Kidney capillary endothelial cell (primary cell): ENCODE data around the gene VWA5B2.
A peak's percentile ranks its signal among the peaks of the same experiment; 100 is the strongest.

Experiments used
- DNase-seq: peaks from one replicate; pipeline ENCODE4 v3.0.0-alpha.2; 2018; ENCODE audit warnings: low spot score

Gene VWA5B2

DNA sequence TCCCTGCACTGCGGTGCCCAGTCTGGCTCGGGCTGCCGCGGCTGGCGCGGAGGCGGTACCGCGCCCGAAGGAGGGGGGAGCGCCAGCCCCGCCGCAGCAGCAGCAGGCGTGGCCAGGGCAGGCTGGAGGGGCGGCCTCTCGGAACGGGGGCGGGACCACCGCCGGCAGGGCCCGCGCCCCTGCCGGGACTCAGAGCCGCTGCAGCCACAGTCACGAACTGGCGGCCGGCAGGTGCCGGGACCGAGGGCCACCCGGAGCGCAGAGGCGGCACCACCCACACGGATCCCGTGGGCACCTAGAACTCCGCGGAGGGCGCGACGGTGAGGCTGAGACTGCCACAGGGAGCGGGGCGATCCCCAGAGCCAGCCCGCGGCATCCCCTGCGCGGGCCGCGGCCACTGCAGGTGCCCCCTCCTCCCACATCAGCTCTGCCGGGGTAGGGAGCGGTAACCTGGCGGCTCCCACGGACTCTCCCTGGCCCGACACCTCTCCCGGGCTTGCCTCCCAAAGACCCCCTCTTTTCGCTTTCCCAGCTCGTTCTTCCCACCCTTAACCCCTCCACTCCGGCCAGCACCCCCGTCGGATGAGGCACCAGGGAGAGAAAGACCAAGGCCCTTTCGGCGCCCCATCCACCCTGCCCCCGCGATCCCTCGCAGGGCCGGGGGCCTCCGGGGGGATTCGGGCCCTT lies at the start of gene VWA5B2:
VWA5B2 (plus strand) TSS at position 192 of the 687 bp plus-strand sequence. CDS start 944 bp downstream, outside the sequence.
- no peak for DNase-seq

- DNase-seq, result peak; percentile 82
Observed at GRCh38 chr3:184180165-184180564, 49.2 kb upstream of the VWA5B2 start.

- no peak for DNase-seq
Observed at GRCh38 chr3:184181596-184181995, 47.8 kb upstream of the VWA5B2 start.

DNA sequence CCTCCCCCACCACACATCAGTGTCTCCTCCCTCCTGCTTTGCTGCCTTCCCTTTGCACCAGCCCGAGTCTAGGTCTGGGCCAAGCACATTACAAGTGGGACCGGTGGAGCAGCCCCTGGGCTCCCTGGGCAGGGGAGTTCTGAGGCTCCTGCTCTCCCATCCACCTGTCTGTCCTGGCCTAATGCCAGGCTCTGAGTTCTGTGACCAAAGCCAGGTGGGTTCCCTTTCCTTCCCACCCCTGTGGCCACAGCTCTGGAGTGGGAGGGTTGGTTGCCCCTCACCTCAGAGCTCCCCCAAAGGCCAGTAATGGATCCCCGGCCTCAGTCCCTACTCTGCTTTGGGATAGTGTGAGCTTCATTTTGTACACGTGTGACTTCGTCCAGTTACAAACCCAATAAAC lies 45.7 kb upstream of the VWA5B2 start:
- no peak for DNase-seq

DNA sequence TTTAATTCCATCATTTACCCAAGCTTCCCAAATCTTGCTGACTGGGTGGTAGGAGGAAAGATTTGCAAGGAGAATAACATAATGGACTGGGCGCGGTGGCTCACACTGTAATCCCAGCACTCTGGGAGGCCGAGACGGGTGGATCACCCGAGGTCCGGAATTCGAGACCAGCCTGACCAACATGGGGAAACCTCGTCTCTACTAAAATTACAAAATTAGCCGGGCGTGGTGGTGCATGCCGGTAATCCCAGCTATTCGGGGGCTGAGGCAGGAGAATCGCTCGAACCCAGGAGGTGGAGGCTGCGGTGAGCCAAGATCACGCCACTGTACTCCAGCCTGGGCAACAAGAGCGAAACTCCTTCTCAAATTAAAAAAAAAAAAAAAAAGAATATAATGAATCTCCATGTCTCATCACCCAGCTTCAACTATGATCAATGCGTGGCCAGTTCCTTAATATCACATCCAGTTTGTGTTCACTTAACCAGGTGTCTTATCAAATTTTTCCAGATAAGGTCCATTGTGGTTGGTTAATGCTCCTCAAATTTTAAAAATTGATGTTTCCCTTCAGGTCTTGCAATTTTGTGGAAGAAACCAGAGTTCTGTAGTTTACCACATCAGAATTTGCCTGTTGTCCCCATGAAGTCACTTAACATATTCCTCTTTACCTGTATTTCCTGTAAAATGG lies 44.7 kb upstream of the VWA5B2 start:
- no peak for DNase-seq

DNA sequence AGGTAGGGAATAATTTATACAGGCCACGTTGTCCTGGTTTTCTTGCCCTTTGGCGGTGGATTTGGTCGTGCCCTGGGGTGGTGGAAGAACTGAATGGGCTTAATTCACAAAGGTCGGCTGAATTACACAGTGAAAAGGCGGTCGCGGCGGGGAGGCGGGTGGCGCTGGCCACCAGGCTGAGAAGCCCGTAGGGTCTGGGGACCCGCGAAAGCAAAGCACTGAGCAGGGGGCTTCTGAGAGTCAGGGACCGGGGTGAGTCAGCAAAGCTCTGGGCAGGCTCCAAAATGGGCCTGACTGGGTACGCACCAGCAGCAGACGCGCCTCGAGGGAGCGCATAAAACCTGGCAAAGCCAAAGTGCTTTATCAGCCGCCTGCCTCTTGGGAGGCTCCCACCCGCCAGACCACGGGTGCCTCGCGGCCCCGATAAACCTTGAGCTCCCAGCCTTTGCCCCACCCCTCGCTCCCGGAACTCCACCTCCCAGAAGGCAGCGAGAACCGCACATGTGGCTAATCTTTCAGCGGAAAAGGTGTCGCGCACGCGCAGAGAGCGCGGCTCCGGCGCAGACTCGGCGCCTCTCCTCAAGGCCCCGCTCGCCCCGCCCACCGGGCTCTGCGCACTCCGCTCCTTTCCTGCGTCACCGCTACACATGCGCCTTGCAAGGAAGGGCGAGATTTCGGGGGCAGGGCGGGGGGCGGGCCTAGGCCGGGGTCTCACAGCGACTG lies 43.8 kb upstream of the VWA5B2 start:
- DNase-seq, result peak; percentile 99

DNA sequence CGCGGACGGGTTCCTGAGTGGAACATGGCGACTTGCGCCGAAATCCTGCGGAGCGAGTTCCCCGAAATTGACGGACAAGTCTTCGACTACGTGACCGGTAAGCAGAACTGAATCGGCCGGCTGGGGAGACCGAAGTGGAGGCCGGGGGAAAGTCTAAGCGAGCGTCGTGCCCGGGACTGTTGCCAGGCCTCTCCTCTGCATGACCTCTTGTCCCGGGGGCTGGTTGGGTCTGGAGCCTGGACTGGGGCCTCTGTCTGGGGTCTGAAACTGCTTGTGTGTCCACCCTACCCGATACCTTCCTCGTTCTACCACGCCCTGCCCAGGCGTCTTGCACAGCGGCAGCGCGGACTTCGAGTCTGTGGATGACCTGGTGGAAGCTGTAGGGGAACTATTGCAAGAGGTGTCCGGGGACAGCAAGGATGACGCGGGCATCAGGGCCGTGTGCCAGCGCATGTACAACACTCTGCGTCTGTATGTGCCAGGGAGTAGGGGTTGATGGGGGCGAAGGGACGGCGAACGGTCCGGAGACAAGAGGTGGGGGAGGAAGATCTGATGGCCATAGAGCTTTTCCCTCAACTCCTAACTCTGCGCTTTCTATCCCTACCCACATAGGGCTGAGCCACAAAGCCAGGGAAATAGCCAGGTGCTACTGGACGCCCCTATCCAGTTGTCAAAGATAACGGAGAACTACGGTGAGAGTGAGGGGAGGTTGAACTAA lies 43.0 kb upstream of the VWA5B2 start, which contains the start of gene ABCF3:
ABCF3 (plus strand) TSS at position 16 of the 718 bp plus-strand sequence; CDS start at position 25, 9 bp downstream.
- no peak for DNase-seq

- DNase-seq, result no peak
Observed at GRCh38 chr3:184186902-184187207, 42.5 kb upstream of the VWA5B2 start.

DNA sequence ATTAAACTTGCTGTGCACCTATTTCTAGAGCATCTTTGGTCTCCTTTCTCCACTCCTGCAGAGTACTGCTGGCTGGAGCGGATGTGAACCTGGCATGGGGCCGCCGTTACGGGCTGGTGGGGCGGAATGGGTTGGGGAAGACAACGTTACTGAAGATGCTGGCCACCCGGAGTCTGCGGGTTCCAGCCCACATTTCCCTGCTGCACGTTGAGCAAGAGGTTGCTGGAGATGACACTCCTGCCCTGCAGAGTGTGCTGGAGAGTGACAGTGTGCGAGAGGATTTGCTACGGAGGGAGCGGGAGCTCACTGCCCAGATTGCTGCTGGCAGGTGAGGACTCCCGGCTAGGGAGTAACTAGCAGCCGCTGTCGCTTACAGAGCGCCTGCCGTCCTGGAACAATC lies 41.3 kb upstream of the VWA5B2 start:
- no peak for DNase-seq

DNA sequence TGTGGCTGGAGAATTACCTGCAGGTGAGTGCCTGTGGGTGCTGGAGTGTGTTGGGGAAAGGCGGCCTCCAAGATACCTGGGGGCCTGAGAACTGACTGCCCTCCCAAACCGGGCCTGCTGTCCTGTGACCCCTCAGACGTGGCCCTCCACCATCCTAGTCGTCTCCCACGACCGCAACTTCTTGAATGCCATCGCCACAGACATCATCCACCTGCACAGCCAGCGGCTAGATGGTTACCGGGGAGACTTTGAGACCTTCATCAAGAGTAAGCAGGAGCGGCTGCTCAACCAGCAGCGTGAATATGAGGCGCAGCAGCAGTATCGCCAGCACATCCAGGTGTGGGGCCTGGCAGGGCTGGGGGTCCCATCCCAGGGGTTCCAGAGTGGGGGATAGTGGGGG lies 40.0 kb upstream of the VWA5B2 start:
- DNase-seq, result no peak

DNA sequence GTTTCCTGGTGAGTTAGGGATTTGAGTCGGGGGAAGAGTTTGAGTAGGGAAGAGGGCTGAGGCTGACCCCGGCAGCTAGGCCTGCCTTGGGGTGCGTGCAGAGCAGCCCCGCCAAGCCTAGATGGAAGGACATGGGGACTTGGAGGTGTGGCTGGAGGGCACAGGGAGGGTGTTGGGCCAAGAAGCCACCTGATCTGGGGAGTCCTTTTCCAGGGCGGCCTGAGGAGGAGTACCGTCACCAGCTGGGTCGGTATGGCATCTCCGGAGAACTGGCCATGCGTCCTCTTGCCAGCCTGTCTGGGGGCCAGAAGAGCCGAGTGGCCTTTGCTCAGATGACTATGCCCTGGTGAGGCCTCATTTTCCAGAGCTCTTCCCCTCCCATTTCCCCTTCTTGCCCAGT lies 36.5 kb upstream of the VWA5B2 start:
- no peak for DNase-seq

DNA sequence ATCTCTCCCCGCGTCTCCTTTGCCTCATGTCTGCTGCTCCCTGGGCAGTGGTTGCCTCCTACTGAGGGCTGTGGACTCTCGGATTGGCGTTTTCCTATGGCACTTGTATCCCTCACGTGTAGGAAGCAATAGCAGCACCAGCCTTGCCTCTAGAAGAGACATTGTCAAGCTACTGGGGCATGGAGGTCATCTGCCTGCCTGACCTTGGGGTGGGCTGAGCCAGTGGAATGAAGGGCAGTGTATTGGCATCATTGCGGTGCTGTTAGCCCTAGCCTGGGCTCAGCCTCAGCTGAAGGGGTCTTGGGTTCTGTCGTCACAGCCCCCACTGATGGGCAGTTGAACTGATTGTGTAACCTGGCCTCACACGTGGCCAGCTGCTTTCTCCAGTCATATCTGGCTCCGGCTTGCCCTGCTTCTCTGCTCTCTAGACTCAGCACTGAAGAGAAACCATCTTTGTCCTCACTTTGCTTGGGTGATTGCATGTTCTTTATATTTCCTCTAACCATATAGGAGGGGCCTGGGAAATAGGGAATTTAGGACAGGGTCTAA lies 35.3 kb upstream of the VWA5B2 start:
- DNase-seq, result no peak

DNA sequence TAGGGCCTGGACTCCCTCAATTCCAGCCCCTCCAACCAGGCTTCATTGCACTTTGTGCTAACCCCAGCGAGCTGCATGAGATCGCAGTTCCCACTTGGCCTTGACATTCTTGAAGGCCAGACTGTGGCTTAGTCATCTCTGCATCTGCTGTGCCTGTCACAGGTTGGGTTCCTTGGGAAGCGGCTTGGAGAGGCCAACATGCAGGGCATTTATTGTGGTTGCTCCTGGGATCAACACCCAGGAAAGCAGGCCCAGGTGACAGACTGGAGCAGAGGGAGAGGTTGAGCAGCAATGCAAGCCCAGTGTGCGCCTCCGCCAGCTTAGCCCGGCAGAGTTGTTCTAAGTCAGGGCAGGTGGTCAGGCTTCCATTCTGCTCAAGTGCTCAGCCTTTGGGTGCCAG lies 32.8 kb upstream of the VWA5B2 start:
- DNase-seq, result no peak

DNA sequence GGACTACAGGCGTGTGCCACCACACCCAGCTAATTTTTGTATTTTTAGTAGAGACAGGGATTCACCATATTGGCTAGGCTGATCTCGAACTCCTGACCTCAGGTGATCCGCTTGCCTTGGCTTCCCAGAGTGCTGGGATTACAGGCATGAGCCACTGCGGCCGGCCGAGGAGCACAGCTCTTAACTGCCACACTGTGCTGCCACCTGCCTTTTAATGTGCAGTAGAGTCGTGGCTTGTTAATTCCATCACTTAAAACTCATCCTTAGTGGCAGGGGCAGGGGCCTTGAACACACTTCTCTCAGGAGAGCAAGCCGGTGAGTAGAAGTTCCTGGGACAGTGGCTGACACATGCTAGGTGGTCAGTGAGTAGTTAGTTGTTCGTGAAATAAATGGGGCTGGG lies 30.9 kb upstream of the VWA5B2 start:
- no peak for DNase-seq

DNA sequence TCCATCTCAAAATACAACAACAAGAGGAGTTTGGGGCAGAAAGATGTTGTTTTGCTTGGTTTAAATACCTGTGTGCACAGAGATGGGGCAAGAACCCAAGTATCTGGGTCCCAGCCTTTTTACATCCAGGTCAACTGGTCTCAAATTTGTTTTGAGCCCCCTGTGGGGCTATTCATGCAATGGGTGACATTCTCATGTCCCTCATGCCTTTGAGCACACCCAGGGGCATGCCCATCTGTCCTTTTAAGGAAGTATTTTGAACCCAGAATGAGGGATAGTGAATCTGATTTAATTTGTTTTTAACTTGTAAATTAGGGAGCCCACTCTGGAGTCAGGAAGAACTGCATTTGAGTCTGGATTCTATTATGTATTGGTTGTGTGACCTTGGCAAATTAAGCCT lies 28.6 kb upstream of the VWA5B2 start:
- no peak for DNase-seq

DNA sequence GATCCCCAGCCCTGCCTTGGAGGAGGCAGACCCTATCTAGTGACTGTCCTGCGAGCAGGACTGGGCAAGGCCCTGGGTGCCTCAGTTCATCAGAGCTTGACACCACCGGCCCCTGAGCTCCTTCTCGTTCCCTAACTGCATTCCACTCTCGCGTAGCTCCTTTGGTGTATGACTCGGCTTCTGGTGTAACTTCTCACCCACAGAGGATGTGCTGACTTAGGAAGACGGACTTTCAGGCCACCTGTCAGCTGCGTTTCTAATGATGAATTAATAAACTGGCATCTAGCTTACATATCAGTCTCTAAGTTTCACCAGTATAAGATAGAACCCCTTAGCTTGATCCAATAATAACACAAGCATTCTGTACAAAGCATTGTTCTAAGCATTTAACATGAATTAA lies 25.9 kb upstream of the VWA5B2 start:
- no peak for DNase-seq

GRCh38 chr3:184209146-184209923 lies 20.1 kb upstream of the VWA5B2 start:
- no peak for DNase-seq

DNA sequence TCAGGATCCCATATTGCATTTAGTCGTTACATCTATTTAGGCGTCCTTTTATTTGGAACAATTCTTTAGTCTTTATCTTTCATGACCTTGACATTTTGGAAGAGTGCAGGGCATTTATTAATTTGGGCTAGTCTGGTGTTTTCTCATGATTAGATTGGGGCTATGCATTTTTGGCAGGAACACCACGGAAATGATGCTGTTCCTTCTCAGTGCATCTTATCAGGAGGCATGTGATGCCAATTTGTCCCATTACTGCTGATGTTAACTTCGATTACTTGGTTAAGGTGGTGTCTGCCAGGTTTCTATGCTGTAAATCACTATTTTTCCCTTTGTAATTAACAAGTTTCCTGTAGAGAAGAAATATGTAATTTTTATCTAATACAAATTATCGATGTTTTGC lies 18.1 kb upstream of the VWA5B2 start:
- DNase-seq, result no peak

DNA sequence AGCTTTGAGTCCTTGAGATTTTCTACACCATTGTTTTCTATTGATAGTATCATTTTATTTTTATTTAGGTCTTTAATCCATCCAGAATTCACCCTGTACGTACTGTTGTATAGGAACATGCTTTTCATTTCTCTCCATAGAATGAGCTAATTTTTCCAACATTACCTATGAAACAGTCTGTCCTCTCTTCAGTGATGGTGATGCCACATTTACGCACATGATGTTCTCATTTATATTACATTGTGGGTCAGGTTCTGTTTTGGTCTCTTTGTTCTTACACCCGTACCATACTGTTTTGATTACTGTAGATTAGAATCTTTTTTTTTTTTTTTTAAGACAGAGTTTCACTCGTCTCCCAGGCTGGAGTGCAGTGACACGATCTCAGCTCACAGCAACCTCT lies 17.7 kb upstream of the VWA5B2 start:
- no peak for DNase-seq

GRCh38 chr3:184218814-184219213 lies 10.6 kb upstream of the VWA5B2 start:
- no peak for DNase-seq

DNA sequence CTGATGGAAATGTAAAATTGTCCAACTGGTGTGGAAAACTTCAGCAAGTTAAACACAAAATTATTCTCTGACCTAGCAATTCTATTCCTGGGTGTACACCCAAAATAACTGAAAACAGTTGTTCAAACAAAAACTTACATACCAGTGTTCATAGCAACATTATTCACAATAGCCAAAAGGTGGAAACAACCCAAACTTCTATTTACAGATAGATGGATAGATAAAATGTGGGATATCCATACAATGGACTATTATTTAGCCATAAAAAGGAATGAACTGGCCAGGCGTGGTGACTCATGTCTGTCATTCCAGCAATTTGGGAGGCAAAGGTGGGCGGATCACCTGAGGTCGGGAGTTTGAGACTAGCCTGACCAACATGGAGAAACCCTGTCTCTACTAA lies 6.9 kb upstream of the VWA5B2 start:
- DNase-seq, result no peak

DNA sequence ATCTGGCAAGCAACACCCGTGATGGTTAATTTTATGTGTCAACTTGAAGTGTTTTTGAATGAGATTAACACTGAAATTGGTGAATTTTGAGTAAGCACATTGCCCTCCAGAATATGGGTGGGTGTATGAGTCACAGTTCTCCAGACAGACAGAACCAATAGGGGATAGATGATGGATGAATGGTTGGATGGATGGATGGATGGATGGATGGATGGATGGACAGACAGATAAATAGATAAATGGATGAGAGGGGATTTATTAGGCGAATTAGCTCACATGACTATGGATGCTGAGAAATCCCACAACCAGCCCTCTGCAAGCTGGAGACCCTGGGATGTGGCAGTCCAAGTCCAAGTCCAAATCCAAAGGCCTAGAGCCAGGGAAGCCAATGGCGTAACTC lies 5.4 kb upstream of the VWA5B2 start:
- no peak for DNase-seq
